Liver (tissue), 9 donors: ENCODE results near the gene TENM3. TPM values are rescaled to one million over a fixed set of nuclear protein-coding genes. Genes with fewer than 3 reads are reported as not detected.
"Not testable (repeated sequence)": the region's sequence is repeated elsewhere in the genome, so short reads cannot be mapped to it uniquely, and the experiment has no call there.

Experiments used
- DNase-seq: peaks from one replicate; pipeline ENCODE4 v3.0.0-alpha.2; 2017; ENCODE audit warnings: low spot score
- H3K27ac ChIP-seq, 2 donors: one replicate each; pipeline ENCODE4 v1.7.0; 2013; ENCODE audit warnings: inconsistent platforms in 2 of 2, low read length in 2 of 2, control low read depth in 1 of 2, low read depth in 1 of 2, mild to moderate bottlenecking in 1 of 2
- H3K27me3 ChIP-seq, 4 donors: one replicate each; pipeline versions ENCODE4 v1.6.1 to v1.7.0; 2013; ENCODE audit warnings: low read length in 3 of 4, inconsistent platforms in 1 of 4, mild to moderate bottlenecking in 1 of 4, moderate library complexity in 1 of 4; ENCODE audit not compliant: control insufficient read depth in 4 of 4, insufficient read depth in 4 of 4
- H3K36me3 ChIP-seq, 4 donors: one replicate each; pipeline versions ENCODE4 v1.6.1 to v1.7.0; 2013; ENCODE audit warnings: low read length in 3 of 4, mild to moderate bottlenecking in 3 of 4, low read depth in 1 of 4, moderate library complexity in 1 of 4; ENCODE audit not compliant: control insufficient read depth in 4 of 4, insufficient read depth in 3 of 4
- H3K4me1 ChIP-seq, 4 donors: one replicate each; pipeline versions ENCODE4 v1.6.1 to v1.7.0; 2013; ENCODE audit warnings: low read length in 3 of 4, mild to moderate bottlenecking in 3 of 4, moderate library complexity in 1 of 4; ENCODE audit not compliant: control insufficient read depth in 4 of 4, insufficient read depth in 4 of 4
- H3K4me3 ChIP-seq, 3 donors: one replicate each; pipeline versions ENCODE4 v1.6.1 to v1.7.0; 2013; ENCODE audit warnings: low read length in 3 of 3, control low read depth in 1 of 3, low read depth in 1 of 3, mild to moderate bottlenecking in 1 of 3
- H3K9ac ChIP-seq, 2 donors: one replicate each; pipeline ENCODE4 v1.7.0; 2013; ENCODE audit warnings: low read length in 2 of 2, mild to moderate bottlenecking in 2 of 2, moderate library complexity in 2 of 2, control low read depth in 1 of 2, low read depth in 1 of 2
- H3K9me3 ChIP-seq, 4 donors: one replicate each; pipeline versions ENCODE4 v1.6.1 to v1.7.0; 2013; ENCODE audit warnings: low read length in 3 of 4; ENCODE audit not compliant: control insufficient read depth in 4 of 4
- EGR1 ChIP-seq, 2 donors: IDR thresholded peaks; 2 replicates each; pipeline ENCODE4 v1.6.1; 2016 to 2018; ENCODE audit warnings: antibody characterized with exemption in 2 of 2, low read depth in 2 of 2
- FOXA2 ChIP-seq: IDR thresholded peaks from 2 replicates; pipeline ENCODE4 v1.6.1; 2016; ENCODE audit warnings: antibody characterized with exemption
- GABPA ChIP-seq, 2 donors: IDR thresholded peaks in 1 of 2; conservative IDR thresholded peaks in 1 of 2; 2 replicates each; pipeline ENCODE4 v1.6.1; 2016; ENCODE audit warnings: antibody characterized with exemption in 2 of 2, mild to moderate bottlenecking in 1 of 2, moderate library complexity in 1 of 2
- HNF4A ChIP-seq, 2 donors: conservative IDR thresholded peaks; 2 replicates each; pipeline ENCODE4 v1.6.1; 2016; ENCODE audit warnings: antibody characterized with exemption in 2 of 2, mild to moderate bottlenecking in 2 of 2
- HNF4G ChIP-seq: IDR thresholded peaks from 2 replicates; pipeline ENCODE4 v1.6.1; 2016; ENCODE audit warnings: antibody characterized with exemption
- RAD21 ChIP-seq, 2 donors: IDR thresholded peaks; 2 replicates each; pipeline ENCODE4 v1.6.1; 2016; ENCODE audit warnings: antibody characterized with exemption in 2 of 2, mild to moderate bottlenecking in 2 of 2
- RXRA ChIP-seq, 2 donors: IDR thresholded peaks; 2 replicates each; pipeline ENCODE4 v1.6.1; 2017 to 2018; ENCODE audit warnings: antibody characterized with exemption in 2 of 2, mild to moderate bottlenecking in 1 of 2
- TAF1 ChIP-seq: conservative IDR thresholded peaks from 2 replicates; pipeline ENCODE4 v1.6.1; 2016; ENCODE audit warnings: antibody characterized with exemption, mild to moderate bottlenecking
- WGBS: extraction: QIAGEN DNeasy Blood & Tissue Kit; methylation state at CpG from one replicate; pipeline ENCODE4 v1.1.7; 2013; 5-methylcytosine and 5-hydroxymethylcytosine counted together
- polyA plus RNA-seq, 2 donors: library from polyadenylated mRNA; stranded (reverse) in 1 of 2; unstranded in 1 of 2; fragments of 200-250 nt in 1 of 2; fragments of >200 nt in 1 of 2; fragmentation: Nextera tagmentation in 1 of 2; extraction: Ambion mirVana in 1 of 2; gene quantifications; one replicate each; pipeline versions ENCODE4 v1.2.1 to v1.2.3, GENCODE V29; 2013 to 2015
- total RNA-seq, 2 donors: library from RNA; depleted of rRNA; stranded (reverse); fragments of >200 nt; gene quantifications; one replicate each; pipeline ENCODE4 v1.2.3, GENCODE V29; 2014
- TF ChIP-seq, protein P1 (sequence below): IDR thresholded peaks from 2 replicates; pipeline ENCODE4 v1.6.1; 2016; ENCODE audit warnings: antibody characterized with exemption, mild to moderate bottlenecking
- TF ChIP-seq, protein P2 (sequence below): IDR thresholded peaks from 2 replicates; pipeline ENCODE4 v1.6.1; 2016; ENCODE audit warnings: antibody characterized with exemption
- donor health status: healthy.
- donor health status: healthy.
- donor health status: healthy.
- donor health status: healthy.
- donor health status: healthy.

Gene TENM3
- total and polyA plus RNA-seq, 4 donors: 0.32 to 16.8 (median 0.70) TPM

DNA sequence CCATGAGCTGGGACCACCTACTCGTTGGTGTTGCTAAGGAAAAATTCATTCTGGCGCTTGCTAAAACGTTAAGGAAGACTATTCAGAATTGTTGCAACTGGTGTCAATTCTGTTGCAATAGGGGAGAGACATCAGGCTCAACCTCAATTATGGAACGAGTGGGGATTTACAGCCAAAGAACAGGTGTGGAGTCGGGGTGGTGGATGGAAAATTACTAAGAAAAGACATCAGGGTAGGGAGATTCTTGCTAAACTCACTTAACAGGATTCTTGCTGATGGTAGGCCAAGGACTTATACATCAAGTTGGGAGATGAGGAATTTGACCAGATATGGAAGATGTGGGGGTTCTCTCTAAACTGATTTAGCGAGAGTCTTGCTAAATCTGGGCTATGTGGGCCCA lies 139.7 kb downstream of the TENM3 start (continued):
- TF ChIP-seq, protein P1, sequence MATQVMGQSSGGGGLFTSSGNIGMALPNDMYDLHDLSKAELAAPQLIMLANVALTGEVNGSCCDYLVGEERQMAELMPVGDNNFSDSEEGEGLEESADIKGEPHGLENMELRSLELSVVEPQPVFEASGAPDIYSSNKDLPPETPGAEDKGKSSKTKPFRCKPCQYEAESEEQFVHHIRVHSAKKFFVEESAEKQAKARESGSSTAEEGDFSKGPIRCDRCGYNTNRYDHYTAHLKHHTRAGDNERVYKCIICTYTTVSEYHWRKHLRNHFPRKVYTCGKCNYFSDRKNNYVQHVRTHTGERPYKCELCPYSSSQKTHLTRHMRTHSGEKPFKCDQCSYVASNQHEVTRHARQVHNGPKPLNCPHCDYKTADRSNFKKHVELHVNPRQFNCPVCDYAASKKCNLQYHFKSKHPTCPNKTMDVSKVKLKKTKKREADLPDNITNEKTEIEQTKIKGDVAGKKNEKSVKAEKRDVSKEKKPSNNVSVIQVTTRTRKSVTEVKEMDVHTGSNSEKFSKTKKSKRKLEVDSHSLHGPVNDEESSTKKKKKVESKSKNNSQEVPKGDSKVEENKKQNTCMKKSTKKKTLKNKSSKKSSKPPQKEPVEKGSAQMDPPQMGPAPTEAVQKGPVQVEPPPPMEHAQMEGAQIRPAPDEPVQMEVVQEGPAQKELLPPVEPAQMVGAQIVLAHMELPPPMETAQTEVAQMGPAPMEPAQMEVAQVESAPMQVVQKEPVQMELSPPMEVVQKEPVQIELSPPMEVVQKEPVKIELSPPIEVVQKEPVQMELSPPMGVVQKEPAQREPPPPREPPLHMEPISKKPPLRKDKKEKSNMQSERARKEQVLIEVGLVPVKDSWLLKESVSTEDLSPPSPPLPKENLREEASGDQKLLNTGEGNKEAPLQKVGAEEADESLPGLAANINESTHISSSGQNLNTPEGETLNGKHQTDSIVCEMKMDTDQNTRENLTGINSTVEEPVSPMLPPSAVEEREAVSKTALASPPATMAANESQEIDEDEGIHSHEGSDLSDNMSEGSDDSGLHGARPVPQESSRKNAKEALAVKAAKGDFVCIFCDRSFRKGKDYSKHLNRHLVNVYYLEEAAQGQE: no peak
- TF ChIP-seq GABPA (IDR thresholded peaks at IDR 0.05 in 1 of 2, conservative IDR thresholded peaks at IDR 0.05 in 1 of 2): no peak
- TF ChIP-seq, protein P2, sequence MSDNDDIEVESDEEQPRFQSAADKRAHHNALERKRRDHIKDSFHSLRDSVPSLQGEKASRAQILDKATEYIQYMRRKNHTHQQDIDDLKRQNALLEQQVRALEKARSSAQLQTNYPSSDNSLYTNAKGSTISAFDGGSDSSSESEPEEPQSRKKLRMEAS: no peak
- TF ChIP-seq TAF1: no peak

DNA sequence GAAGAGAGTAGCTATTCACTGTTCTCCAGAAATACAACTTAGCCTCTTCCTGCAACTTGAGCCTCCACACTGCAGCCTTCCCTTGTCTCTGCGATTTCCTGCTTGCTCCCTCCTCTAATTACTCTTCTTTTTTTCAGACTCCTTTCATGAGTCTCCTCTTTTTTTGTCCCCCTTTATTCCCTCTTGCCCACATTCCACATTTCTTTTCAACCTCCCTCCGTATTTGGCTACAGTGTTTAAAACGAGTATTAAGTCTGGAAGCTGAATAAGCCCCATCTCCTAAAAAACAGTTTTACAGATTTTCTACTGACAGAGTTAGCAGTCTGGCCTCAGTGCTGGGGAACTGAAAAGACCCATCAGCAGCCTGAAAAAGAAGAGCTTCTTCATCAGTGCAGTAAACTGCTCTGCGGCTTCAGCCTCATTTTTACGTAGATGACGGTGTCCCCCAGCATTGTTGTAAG lies 141.5 kb downstream of the TENM3 start:
- Histone ChIP-seq H3K27me3 (no peaks in the 10 kb centered on the region), H3K9me3 (no peaks in the 10 kb centered on the region), H3K9ac (no peak overlapping the region), H3K4me3 (no peak overlapping the region), H3K36me3 (no peaks in the 10 kb centered on the region), H3K4me1 (no peaks in the 10 kb centered on the region), H3K27ac (no peak overlapping the region)
- 74% methylated on average over 6 of the region's 6 CpGs for WGBS
- DNase-seq: no peak
- TF ChIP-seq RAD21 (IDR thresholded peaks at IDR 0.05) (no peak), HNF4A (conservative IDR thresholded peaks at IDR 0.05) (no peak), EGR1 (IDR thresholded peaks at IDR 0.05; ENCODE audit: low read depth in 2 of 2) (no peak), HNF4G (no peak)
- TF ChIP-seq, protein P1: no peak

DNA sequence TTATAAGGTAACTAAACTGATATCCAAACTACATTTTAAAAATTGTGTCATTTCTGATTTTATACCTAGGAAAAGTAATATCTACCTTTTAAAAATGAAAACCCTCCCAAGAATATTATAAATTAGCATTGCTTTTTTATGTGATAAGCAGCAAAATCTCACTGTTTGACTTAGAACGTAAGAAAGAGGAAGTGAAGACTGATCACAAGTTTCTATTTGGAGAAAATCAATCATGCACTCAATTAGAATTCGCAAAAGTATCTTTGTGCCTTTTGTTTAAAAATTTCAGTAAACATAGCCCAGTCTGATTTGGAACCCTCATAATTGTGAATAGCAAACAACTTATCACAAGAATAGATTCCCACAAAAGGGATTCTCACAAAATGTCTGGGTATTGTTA lies 142.7 kb downstream of the TENM3 start:
- Histone ChIP-seq H3K4me3 (no peak overlapping the region), H3K36me3 (no peaks in the 10 kb centered on the region), H3K27me3 (no peaks in the 10 kb centered on the region), H3K27ac (no peak overlapping the region), H3K9me3 (no peaks in the 10 kb centered on the region), H3K9ac (no peak overlapping the region), H3K4me1 (no peaks in the 10 kb centered on the region)
- TF ChIP-seq HNF4G: no peak
- TF ChIP-seq FOXA2: no peak
- no peak for TF ChIP-seq RXRA (IDR thresholded peaks at IDR 0.05)
- TF ChIP-seq HNF4A (conservative IDR thresholded peaks at IDR 0.05): no peak
- DNase-seq: no peak
- 76% methylated on average over 2 of the region's 2 CpGs for WGBS

DNA sequence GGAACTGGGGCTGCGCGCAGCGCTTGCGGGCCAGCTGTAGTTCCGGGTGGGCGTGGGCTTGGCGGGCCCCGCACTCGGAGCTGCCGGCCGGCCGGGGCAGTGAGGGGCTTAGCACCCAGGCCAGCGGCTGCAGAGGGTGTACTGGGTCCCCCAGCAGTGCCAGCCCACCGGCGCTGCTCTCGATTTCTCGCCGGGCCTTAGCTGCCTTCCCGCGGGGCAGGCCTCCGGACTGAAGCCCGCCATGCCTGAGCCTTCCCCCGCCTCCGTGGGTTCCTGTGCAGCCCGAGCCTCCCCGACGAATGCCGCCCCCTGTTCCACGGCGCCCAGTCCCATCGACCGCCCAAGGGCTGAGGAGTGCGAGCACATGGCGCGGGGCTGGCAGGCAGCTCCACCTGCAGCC lies 143.4 kb downstream of the TENM3 start:
- 95% methylated on average over 35 of the region's 35 CpGs for WGBS
- H3K4me1 ChIP-seq, H3K9ac ChIP-seq, H3K36me3 ChIP-seq, H3K27me3 ChIP-seq, H3K27ac ChIP-seq, H3K4me3 ChIP-seq, H3K9me3 ChIP-seq, DNase-seq: not testable (repeated sequence)
